ENCODE data around the gene FAM200A.
A peak's percentile ranks its signal among the peaks of the same experiment; 100 is the strongest.
"Not testable (repeated sequence)": the region's sequence is repeated elsewhere in the genome, so short reads cannot be mapped to it uniquely, and the experiment has no call there.

Gene FAM200A

DNA sequence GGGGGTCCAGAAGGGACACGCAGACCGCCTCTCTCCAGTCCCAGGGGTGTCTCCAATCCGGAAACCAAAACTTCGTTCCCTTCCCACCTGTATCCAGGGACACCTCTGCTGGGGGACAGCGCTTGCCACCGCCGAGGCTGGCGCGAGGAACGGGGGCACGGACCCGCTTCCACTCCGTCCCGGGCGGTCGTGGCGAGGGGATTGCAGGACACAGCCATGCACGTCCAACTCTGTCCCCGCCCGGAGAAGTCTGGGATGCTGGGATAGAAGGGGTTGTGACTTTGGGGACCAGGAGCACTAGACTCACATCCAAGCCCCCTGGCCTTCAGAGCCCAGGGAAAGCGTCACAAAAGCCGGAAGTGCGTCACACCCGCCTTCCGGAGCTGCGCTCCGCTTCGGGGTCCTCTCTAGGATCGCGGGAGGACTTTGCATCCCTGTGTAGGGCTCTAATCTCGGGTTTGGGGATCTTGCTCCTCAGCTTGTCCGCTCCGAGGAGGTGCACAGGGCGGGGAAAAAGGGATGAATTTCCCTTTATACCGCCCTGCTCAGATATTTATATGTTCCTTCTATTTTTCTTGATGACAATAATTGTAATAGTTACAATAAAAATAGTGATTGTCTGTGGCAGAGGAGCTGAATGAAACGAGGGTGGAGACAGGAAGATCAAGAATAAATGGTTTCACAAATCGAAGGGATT, at the start of gene FAM200A:
TSS of gene FAM200A (minus strand) at position 348 of the 697 bp plus-strand sequence. CDS start 3,707 bp downstream, outside the sequence.
- DNase-seq: peak; percentile 78

DNA sequence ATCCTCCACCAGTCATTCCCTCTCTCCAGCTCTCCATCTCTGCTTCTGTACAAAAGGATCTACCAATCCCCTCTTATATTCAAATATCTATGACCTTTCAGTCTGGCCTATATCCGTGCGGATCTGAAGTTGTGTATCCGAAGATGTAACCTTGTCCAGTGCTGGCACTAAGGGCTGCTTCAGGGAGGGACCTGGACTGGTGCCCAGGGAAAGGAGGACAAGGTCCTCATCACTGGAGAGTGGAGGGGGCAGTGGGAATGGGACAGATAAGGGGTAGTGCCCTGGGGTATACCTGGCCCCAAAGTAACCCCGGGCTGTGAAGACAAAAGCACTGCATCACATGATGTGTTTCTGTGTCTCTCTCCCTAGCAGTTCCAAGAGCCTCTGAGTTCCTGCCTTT, 47.9 kb upstream of the FAM200A start:
- no peak for DNase-seq

DNA sequence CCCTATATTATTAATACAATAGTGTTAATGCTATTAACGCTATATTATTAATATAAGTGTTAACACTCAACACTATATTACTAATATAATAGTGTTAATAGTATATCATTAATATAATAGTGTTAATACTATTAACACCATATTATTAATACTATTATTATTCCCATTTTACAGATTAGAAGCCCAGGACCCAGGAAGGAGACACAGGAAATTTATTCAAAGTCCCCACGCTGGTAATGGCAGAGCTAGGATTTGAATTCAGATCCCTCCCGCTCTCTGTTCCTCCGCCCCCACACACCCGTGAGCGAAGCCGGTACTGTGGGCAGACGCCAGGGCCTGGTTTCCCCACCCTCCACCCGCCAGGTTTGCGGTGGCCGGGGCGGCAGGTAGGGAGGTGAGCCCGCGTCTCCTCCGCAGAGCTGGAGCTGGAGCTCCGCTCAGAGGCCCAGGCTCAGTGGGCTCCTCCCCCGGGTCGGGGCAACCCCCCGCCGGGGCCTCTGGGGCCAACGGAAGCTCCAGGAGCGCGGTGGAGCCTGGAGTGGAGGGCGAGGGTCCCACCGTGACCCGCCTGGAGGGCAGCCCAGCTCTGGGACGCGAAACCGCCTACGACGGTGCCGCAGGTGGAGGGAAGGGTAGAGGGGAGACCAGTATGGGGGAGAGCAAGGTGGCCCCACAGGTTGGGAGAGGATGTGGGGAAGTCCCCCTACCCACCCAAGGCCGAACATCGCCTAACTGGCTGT, 46.0 kb upstream of the FAM200A start, which contains the start of gene TMEM225B:
TSS of gene TMEM225B (plus strand) at position 506 of the 740 bp plus-strand sequence. CDS start 6,122 bp downstream, outside the sequence.
- no peak for DNase-seq

DNA sequence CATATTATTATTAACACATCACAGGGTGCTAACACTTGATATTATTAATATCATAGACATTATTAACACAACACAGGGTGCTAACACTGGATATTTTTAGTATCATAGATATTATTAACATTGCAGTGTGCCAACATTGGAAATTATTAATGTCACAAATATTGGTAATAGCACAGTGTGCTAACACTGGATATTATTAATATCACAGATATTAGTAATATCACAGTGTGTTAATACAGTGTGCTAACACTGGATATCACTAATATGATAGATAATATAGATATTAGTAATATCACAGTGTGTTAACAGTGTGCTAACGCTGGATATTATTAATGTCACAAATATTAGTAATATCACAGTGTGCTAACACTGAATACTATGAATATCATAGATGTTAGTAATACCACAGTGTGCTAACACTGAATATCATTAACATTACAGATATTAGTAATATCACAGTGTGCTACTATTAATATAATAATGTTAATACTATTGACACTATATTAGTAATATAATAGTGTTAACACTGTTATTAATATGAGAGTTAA, 44.6 kb upstream of the FAM200A start:
- DNase-seq: no peak

DNA sequence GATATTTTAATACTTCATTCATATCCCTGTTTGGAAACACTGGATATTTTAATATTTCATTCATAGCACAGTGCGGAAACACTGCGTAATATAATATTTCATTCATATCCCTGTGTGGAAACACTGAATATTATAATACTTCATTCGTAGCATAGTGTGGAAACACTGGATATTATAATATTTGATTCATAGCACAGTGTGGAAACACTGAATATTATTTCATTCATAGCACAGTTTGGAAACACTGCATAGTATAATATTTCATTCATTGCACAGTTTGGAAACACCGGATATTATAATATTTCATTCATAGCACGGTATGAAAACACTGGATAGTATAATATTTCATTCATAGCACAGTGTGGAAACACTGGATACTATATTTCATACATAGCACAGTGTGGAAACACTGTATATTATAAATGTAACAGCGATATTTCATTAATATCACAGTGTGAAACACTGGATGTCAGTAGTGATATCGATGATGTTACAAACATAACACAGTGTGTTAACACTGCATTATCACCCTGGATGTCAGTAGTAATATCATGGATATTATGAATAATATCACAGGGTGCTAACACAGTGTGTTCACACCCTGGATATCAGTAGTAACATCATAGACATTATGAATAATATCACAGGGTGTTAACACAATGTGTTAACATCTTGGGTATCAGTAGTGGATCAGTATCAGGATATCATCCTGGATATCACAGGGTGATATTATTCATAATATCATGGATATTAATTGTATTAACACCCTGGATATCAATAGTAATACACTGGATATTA, 43.2 kb upstream of the FAM200A start:
- DNase-seq: no peak

DNA sequence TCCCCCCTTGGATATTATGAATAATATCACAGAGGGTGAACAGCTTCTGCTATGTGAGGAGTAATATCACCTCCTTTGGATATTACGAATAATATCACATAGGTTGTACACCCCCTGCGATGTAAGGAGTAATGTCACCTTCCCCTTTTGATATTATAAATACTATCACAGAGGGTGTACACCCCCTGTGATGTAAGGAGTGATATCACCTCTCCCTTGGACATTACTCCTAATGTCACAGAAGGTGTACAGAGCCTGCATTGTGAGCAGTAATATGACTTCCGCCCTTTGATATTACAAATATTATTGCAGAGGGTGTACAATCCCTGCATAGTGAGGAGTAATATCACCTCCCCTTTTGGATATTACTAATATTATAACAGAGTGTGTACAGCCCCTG, 37.0 kb upstream of the FAM200A start:
- DNase-seq: no peak

DNA sequence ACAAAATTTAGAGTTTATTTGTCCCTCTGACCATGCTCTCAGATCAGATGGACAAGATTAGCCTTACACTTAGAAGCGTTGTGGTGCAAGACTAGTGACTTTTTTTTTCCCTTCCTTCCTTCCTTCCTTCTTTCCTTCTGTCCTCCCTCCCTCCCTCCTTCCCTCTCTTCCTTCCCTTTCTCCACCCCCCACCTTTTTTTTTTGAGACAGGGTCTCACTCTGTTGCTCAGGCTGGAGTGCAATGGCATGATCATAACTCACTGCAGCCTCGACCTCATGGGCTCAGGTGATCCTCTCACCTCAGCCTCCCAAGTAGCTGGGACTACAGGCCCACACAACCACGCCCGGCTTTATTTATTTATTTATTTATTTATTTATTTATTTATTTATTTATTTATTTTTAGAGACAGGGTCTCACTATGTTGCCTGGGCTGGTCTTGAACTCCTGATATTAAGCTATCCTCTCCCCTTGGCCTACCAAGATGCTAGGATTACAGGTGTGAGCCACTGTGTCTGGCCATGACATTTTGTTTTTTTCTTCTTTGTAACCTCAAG, 28.9 kb upstream of the FAM200A start:
- DNase-seq: not testable (repeated sequence)

DNA sequence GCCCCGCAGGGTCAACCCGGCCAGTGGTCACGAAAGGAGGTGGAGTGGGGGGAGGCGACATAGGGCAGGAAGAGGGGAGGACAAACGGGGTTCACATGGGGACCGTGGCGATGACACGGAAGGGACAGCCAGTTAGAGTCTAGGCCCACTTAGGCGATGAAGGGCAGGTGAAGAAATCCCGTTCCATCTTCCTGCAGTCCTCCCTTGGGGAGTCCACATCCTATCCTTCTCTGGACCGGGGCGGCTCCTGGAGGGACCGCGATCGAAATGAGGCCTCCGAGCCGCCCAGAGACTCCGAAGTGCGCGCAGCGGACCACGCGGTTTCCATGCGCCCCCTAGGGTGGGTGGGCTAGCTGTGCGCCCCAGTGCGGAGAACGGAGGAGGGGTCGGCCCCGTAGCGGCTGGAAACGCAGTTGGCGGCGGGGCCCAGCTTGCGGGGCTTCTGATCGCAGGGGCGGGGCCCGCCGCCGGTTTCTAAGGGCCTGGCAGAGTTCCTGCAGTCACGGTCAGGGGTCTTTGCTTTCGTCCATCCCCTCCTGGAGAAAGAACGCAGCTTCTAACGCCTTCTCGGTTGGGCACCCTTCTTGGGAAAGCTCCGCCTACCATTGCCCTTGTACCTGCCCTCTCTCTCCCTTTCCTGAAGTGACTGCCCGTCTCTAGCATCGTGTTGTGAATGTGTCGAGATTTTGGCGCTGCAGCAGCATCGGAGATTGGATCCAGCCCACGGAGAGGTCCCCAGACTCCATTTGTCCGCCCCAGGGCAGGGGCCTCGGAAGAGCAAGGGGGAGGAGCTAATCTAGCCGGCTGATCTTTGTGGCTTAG, 28.3 kb upstream of the FAM200A start:
- peak; percentile 63 for DNase-seq

DNA sequence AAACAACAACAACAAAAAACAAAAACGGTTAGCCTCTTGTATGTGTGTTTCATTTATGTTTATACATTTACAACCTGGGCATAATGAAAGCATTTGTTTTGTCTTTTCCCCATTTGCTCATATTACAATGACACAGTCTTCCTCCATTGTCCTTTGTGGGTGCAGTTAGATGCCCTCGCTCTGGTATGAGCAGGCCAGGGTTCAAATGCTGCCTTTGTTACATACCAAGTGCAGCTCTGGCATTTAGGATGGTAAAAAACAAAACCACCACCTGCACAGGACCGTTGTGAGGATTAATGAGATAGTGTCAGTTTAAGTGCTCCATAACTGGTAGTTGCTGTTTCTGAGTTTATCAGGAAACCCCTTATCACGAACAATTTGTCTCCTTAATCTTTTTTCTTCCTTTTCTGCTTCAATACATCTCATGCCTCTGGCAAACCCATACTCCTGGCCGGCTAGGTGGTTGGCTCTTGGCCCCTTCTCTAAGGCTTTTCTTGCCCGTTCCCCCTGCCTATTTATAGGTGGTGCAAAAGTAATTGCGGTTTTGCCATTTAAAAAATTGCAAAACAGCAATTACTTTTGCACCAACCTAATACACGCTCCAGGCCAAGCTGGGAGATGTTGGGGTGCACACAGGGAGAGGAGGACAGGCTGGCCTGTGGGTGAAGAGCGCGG, 27.5 kb upstream of the FAM200A start:
- no peak for DNase-seq

DNA sequence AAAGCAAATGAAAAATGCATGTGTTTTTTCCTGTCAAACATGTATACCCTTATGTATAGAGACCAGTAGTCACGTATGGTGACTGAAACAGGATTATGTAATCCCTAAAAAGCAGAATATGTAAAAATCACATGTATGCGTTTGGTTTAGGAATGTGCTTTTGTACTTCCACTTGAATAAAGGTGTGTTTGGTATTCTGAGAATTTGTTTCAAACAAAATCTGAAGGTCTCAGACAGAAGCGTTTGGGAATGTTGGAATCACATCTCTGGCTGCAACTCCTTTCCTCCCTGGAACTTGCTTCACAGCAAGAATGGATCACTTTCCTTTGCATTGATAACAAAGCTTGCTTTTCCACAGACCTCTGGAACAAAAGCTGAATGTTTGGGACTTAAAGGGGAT, 24.3 kb upstream of the FAM200A start:
- DNase-seq: no peak

DNA sequence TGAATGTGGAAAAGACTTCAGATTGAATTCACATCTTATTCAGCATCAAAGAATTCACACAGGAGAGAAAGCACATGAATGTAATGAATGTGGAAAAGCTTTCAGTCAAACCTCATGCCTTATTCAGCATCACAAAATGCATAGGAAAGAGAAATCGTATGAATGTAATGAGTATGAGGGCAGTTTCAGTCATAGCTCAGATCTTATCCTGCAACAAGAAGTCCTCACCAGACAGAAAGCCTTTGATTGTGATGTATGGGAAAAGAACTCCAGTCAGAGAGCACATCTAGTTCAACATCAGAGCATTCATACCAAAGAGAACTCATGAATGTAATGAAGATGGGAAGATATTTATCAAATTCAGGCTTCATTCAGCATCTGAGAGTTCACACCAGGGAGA, 21.3 kb upstream of the FAM200A start:
- DNase-seq: no peak

DNA sequence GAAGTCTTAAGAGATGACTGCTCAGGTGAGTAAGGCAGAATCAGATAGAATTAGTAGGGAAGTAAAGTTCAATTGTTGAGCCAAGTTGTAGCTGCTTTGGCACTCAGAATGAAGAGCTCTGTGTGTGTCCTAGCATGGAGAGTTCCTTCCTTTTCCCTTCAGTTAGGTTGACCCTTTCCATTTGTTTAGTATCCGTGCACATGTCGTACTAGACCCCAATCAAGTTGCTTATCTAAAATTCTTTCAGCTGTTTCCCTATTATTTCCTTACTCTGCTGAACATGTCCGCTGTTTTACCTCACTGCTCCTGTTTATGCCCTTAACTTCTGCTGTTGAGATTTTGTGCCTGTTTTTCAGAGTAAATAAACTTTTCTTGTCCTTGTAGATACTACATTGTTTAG, 19.9 kb upstream of the FAM200A start:
- DNase-seq: no peak

DNA sequence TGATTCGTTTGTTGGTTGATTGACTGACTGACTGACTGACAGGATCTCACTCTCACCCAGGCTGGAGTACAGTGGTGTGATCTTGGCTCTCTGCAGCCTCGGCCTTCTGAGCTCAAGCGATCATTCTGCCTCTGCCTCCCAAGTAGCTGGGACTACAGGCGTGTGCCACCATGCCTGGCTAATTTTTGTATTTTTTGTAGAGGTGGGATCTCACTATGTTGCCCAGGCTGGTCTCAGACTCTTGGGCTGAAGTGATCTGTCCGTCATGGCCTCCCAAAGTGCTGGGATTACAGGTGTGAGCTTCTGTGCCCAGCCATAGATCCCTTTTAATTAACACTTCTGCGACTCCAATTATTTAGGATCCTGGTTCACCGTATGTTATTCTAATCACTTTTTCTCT, 16.9 kb upstream of the FAM200A start:
- not testable (repeated sequence) for DNase-seq

DNA sequence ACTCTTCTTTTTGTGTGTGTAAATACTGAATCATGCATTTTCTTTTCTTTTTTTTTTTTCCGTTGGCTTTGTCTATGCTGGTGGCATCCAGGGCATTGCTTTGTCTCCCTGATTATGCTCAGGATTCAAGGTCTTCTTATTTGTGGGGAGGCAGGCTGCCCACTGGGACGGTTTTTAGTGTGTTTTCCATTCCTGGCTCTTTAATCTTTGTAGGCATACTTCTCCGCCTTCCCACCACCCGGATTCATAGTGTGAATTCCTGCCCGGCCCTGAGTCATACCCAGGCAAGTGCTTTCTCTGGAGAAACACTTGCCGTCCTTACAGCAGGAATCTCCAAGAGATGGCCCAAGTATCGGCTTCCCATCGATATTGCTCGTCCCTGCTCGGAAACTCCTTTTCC, 11.7 kb upstream of the FAM200A start:
- no peak for DNase-seq

DNA sequence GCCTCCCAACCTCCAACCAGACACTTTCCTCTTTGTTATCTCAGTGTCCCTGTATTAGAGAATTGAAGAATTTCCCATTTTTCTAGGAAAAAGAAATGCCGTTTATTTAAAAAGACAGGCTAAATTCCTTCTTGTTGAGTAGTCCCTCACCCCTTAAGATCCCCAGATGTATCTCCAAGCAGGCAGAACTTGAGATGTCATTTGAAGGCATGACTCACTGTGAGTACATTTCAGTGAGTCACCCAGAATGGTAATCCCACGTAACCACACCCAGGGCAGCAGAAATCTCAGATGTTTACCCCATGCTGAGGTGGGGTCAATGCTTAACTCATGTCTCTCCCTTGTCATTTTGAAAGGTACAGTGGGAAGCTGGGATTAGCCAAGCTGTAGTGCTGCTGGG, 10.9 kb upstream of the FAM200A start:
- no peak for DNase-seq

DNA sequence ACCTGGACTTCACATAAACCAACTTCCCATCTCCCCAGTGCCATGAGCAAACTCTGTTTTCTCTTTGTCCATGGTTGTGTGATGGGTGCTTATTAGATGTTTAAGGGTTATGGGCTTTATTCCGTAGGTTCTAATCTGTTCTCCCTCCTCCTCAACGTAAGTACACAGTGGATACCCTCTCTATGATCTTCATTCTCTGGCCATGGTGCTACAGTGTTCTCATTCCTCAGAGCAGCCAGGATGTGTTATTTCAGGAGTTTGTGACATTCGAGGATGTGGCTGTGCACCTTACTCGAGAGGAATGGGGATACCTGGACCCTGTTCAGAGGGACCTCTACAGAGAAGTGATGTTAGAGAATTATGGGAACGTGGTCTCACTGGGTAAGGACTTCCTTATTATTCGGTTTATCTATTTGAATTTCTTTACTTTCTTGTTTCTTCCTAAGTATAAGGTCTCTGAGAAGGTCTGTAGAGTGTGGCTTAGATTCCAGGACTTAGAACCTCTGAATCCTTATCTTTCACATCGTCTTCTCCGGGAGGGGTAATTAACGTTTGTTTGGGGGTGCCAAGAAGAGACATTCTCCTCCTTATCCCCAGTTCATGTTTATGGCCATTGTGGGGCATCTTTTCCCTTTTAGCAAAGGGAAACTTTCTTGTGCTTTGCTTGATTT, 10.3 kb upstream of the FAM200A start:
- no peak for DNase-seq

DNA sequence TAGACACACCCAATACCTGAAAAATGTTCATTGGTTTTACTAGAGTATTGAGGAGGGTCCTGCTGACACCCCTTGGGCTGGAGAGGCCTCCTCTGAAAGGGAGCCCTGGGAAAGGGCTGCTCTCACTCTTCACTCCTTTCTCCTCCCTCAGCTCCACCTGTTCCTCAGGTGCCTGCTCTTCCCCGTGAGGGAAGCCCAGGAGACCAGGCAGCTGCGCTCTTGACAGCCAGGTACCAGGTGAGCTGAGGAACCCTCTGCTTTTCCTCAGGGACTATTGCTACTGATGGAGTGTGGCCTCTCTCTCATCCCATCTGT, 9.8 kb upstream of the FAM200A start:
- DNase-seq: no peak

DNA sequence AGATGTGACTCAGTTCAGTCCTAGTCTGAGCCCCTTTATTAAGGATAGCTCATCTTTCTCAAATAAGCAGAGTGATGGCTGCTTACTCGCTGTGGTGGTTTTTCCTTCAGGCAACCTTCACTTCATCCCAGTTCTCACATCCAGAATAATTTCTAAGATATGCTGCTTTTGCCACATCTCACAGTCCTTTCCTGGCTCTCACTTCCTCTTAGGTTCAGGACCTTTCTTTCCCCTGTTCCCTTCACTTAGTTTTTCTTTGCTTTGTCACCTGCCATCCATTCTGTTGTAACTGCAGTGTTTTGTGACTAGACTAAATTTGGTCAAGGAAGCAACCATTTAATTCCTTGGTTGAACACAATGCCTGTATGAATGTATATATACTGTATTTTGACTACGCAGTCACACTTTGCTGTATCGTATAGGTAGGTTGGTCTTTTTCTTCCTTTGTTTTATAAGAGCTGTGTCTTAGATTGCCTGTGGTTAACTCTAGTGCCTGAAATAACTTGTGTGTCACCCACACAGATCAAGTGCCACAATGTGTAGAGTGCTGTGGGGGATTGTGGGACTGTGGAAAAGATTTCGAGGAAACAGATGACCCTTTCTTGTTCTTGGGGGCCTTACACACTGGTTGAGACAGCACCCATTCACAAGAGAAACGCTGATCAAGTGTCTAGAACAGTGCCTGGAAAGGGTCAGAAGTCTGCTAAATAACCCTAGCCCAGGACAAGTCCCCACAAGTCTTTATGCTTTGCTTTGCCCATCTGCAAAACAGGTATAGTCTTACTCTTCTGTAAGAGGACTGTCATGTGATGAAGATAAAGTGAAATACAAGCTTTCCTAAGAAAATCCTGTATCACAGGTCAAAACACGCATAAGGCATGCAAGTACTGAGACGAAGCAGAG, 9.2 kb upstream of the FAM200A start:
- no peak for DNase-seq

DNA sequence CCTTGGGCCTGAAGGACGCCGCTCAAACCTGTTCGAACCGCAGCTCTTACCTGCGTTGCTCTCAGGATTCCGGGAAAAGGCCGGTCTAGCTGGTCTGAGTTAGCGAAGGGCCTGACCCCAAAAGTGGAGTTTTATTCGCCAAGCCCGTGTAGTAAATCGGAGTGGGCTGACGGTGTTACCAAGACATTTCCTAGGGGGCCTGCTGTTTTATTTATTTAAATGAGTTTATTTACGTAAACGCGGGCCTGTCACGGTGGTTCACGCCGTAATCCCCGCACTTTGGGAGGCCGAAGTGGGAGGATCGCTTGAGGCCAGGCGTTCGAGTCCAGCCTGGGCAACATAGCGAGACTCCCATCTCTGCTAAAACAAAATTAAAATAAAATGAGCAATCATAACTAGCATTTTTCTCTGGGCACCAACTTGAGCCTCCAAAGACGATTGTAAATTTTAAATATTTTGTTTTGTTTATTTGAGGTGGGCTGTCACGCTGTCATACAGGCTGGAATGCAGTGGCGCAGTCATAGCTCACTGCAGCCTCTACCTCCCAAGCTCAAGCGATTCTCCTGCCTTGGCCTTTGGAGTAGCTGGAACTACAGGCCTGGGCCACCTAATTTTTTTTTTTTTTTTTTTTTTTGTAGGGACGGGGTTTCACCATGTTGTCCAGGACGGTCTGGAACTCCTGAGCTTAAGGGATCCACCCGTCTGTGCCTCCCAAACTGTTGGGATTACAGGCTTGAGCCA, 7.4 kb upstream of the FAM200A start:
- no peak for DNase-seq

All from DMS79 treated with DMSO at 0.1 percent for 48 hours (cell line).